Stimulated activated naive CD8-positive, alpha-beta T cell treated with anti-CD3 and anti-CD28 coated beads, Interleukin-15, Interleukin-2, amounts not matched to agents 100 U/mL and 50 U/mL, for 24 hours (primary cell): ENCODE results near the gene CTNNA3.

Experiments
- ATAC-seq: fragments of 150-1000 bp; cut with Tn5 transposase; one replicate; pipeline ENCODE4 v1.10.0; 2021
- DNase-seq: peaks from one replicate; pipeline ENCODE4 v3.0.0; 2021

Gene CTNNA3

DNA sequence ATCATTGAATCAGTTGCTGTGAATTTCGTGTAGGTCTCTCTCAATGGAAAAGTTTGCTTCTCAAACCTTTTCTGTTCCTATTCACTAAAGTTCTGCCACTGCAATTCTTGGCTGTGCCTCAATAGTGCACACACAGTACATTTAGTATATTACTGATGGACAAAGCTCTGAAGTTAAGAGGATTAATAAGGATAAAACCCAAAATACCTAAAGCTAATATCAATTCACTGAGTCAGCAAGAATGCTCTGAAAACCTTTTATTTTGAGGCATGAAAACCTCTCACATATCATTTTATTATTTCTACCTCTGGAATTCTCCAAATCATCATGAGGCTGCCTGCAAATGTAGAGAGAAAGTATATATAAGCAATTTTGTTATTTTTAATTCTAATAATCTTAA, 1403.5 kb downstream of the CTNNA3 start:
- ATAC-seq (no peak), DNase-seq (no peak)

DNA sequence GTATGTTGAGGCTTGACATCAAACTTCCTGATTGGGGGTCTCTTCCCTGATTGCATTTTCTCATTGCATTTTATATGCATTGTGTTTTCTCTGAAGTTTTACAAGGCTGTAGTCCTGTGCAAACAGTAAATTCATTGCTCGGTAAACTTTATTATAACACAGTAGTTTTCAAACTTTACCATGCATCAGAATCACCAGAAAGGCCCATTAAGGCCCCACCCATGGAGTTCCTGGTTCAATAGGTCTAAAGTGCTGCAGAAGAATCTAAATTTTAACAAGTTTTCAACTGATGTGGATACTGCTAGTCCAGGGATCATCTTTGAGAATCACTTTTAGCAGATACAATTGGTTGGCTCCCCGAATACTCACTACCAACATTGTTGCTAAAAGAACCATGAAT, 1404.9 kb downstream of the CTNNA3 start:
- DNase-seq: no peak
- no peak for ATAC-seq

DNA sequence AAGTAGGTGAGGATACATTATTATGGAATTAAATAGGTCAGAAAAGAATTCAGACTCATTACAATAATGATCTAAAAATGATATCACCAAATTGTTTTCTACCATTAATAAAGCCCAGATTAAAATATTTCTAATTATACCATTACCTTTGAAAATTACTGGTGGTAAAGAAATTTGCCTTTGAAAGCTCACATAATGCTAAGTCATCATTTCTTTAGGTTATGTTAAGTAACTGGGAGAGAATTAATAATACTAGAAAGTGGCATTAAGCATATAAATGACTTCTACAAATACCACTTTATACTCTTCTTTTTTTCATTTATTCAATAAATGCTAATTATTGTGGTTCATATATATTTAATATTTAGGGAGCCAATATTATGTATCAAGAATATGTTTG, 1411.4 kb downstream of the CTNNA3 start:
- ATAC-seq (no peak), DNase-seq (no peak)

DNA sequence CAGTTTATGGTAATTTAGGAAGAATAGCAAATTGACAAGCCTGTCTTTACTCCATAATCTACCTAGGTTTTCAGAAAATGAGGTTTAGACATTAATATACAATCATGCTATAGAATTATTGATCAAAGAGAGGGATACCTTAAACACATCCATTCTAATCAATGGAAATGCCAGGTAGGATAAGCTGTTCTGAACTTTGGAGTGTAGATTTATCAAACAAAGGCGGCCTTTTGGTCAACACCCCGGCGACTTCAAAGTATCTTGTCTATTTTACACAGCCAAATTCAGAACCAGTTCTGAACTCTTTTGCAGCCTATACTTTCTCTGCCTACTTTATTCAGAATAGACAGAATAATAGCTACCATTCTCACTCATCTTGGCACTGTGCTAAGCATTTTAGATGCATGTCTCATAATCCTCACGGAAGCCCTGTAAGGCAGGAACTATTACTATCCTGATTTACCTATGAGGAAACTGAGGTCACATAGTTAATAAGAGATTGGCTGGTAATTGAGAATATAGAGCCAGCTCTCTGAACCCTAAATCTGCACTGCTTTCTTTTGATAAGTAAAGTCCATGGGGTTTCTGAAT, 1412.0 kb downstream of the CTNNA3 start:
- no peak for ATAC-seq

DNA sequence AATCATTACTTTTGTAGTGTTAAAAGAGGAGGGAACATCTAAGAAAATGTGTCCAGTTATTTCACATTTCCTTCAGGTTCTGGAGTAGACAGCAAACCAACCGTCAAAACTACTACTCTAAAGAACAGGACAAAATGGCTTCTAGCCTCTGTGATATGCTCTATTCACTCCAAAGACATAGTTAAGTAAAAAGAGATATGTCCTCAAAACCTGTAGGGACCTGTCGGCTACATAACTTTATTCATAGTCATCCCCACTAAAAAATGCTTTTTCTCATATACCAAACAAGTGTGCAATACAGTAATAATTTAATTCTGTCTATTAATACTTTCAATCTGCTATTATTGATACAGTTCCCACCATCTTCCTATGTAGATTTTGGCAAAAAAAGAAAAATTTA, 1412.9 kb downstream of the CTNNA3 start:
- ATAC-seq: no peak
- no peak for DNase-seq

More for the DNA sequence above, 1412.0 kb downstream of the CTNNA3 start:
- no peak for DNase-seq

DNA sequence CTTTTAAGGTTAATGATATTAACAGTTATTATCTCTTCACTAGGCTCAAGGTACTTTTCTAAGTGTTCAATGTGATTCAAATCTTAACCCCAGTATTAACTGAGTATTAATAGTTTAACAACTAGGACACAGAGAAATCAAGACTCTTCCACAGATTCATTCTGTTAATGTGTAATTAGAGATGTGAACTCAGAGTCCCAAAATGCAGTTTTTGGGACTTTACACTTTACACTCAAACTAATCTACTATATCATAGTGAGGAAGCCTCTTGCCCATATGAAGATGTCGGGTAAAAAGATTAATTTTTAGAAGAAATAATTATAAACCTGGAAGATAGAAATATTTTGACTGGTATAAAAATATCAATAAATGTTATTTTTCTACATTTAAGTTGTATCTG, 1414.7 kb downstream of the CTNNA3 start:
- DNase-seq (no peak), ATAC-seq (no peak)

DNA sequence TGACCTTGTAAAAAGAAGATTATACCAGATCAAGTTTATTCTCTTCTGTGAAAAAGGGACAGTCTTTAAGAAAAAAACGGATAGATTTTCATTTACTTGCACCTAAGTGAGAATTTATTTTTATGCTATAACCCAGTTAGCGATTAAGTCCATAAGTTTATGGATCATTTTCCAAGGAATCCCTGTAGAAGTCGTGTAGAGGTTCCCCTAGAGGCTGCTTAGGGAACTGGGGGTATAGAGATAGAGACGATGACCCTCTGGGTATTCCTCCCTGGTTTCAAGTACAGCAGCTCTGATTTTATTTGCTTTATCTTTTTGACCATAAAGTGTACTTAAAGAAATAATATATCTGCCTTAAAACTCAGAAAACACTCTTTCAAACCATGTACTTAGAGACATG, 1418.5 kb downstream of the CTNNA3 start:
- ATAC-seq (no peak), DNase-seq (no peak)

DNA sequence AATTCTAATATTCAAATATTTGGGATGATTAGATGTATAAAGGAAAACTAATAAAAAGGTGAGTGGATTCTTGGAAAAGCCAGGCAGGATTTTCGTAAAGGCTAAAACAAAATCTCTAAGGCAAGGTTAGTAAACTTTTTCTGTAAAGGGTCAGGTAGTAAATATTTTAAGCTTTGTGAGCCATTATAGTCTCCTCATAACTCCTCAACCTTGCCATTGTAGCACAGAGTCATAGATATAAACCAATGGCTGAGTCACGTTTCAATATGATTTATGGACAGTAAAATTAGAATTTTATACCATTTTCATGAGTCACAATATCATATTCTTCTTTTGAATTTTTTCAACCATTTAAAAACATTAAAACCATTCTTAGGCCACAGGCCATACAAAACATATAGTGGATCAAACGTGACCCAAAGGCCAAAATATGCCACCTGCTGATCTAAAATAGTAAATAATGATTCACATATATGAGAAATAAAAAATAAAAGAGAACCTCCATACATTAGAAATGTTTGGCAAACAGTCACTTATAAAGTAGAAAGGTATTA, 1422.0 kb downstream of the CTNNA3 start:
- DNase-seq (no peak), ATAC-seq (no peak)

DNA sequence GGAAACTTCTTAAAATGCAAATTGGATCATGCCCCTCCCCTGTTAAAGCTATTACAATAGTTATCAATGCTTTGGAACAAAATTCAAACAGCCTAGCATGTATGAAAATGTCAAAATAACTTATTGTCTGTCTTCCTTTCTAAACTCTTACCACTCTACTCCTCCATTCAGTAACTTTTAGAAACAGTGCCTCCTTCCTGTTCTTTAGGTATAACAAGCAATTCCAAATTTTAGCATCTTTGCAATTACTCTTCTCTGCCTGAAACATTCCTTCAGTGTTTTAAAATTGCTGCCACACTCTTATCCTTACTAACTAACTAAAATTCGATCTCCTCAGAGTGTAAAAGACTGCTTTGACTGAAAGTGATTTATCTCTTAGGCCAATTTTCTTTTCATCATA, 1430.6 kb downstream of the CTNNA3 start:
- ATAC-seq: no peak
- DNase-seq: no peak

DNA sequence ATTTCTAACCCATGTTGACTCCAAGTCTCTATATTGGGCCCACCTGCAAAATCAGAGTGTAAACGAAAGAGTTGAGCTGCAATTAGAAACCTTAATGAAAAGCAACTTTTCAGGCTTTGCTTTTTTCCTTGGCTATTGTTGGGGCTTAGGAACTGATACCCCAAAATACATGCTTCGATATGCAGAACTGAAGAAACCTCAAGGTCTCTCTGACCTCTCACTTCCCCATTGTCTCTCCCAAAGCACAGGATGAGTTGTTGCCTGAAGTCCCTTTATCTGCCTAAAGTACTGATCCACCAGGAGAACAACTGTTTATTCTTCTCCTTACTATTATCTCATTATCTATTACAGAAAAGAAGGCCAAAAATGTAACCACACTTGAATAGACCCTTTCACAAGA, 1436.2 kb downstream of the CTNNA3 start:
- no peak for DNase-seq

DNA sequence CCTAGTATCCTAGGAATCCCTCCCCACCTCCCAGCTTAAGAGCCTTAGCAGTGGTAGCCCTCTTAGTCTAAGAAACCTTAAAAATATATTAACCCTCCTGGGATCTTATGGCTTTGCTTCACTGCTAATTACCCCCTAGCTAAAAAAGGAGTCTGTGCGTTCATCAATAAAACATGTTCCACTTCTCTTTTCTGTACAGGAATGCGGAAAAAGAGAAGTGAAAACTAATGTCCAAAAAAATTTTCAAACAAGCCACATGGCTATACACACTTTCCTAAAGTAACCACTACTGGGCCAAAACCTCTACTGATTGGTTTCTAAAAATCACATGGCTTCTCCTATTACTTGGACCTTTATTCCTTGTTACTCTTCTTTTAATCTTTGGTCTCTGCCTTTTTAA, 1437.3 kb downstream of the CTNNA3 start:
- DNase-seq: no peak
- no peak for ATAC-seq

More for the DNA sequence above, 1436.2 kb downstream of the CTNNA3 start:
- no peak for ATAC-seq

DNA sequence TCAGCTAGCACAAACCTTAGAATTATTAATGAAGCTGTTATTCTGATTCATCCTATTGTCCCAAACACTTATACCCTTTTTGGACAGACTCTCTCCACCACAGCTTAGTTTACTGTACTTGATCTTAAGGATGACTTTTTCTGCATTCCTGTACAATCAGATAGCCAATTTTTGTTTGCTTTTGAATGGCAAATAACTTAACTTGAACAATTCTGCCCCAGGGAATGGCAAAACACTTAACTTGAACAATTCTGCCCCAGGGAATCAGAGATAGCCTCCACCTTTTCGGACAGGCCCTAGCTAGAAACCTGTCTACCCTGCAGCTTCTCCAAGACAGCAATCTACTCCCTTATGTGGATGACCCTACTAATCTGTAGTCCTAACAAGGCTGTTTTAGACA, 1438.2 kb downstream of the CTNNA3 start:
- ATAC-seq (no peak), DNase-seq (no peak)

DNA sequence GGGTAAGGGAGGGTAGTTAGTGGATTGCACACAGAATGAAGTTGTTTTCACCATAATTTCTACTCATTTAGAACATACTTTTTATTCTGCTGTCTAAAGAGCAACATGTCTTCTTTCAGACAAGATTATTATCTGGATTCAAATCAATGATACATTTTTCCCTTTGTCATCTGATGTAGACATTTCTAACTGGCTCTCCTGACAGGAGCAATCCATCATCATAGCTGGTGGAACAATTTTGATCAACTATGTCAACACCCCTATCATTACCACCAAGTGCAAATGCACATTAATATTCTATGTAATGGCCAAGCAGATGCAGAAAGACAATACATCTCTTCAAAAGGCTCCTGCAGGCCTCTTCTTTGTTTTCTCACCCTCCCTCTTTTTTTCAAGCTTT, 1443.0 kb downstream of the CTNNA3 start:
- ATAC-seq (no peak), DNase-seq (no peak)

DNA sequence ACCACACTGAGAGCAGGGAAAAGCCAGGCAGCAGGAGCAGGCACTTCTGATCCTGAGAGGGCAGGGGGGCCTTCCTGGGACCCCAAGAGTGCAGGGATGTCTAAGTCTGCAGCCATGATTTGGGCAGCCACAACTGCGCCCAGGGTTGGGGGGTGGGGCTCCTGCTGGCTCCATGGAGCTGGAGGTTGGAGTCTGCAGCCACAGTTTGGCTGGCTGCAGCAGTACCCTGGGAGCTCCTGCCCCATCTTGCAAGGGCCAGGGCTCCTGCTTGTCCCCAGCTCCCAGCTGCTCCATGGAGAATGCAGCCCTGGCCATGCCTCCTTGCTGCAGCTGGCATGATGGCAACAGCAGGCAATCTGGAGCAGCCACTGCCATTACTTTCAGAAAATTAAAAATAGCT, 1449.8 kb downstream of the CTNNA3 start:
- DNase-seq: no peak
- ATAC-seq: no peak

DNA sequence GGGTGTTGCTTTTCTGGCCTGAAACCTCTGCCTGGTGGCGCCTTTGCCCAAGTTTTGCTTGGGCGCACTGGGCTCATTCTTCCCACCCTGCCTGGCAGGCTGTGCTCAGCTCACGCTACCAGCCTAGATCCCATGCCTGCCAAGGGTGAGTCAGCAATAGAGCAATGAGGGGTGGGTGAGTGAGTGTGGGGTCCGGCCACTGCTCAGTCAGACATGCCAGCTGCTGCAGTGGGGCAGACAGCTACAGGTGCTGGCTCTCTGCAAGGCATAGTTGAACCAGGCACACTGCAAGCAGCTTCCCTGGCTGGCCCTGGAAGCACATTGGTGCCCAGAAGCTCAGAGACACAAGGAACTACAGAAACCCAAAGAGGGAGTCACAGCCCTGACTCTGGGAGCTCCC, 1451.0 kb downstream of the CTNNA3 start:
- ATAC-seq (no peak), DNase-seq (no peak)

DNA sequence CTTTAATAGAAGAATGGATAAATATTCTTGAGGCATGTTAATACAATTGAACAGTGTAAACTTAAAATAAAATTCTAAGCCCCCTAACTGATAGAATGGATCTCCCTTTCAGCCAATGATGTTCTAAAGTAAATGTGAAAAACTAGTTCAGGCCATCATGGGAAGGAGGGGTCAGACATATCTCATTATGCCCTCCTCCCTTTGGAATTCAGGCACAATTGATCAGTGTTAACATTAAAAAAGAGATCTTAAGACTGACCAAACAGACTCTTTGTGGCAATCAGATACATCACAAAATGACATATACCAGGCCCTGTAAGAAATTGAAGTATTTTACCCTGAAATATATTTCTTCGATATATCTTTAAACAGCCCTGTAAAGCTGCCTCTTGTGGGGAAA, 1453.1 kb downstream of the CTNNA3 start:
- DNase-seq (no peak), ATAC-seq (no peak)

DNA sequence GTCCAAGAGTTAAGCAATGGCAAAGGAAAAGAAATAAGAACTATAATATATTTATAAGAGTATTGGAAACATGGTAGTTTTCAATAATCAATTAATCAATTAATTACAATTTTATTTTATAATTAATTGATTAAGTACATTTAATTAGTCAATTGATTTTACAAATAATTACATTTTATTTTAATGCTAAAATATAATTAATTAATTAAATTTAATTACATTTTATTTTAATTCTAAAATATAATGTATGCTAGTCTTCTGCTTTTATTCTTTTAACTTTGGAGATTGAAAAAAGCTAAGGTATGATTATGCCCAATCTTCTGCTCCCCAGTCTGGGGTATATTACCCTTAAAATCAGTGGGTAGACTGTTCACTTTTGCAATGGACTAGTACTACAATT, 1456.9 kb downstream of the CTNNA3 start:
- ATAC-seq (no peak), DNase-seq (no peak)

DNA sequence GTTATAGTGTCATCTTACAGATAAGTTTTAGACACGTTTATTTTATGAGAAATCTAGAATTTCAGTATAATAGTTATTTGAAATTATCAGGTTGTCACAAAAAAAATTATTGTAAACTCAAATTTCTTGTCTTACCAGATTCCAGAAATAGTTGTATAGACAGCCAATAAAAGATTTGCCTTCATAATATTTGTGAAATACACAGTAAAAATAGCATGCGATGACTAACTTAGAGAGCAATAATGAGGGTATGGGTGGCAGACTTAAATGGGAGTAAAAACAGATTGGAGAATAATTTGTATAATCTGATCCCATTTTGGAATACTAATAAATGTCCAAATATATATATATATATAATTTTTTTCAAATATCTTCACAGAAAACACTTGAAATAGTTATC, 1457.7 kb downstream of the CTNNA3 start:
- DNase-seq (no peak), ATAC-seq (no peak)

DNA sequence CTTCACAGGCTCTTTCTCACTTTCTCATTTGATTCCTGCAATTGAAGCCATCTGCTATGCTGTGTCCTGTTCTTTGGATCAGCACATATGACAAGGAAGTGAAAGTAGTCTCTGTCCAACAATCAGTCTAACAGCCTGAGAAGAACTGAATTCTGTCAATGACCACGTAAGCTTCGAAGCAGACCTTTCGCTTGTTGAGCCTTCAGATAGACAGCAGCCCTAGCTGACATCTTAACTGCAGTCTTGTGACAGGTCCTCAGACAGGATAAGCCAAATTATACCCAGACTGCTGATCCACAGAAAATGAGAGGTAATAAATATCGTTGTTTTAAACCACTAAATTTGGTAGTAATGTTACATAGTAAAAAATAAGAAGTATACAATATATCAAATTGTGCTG, 1461.1 kb downstream of the CTNNA3 start:
- ATAC-seq (no peak), DNase-seq (no peak)

DNA sequence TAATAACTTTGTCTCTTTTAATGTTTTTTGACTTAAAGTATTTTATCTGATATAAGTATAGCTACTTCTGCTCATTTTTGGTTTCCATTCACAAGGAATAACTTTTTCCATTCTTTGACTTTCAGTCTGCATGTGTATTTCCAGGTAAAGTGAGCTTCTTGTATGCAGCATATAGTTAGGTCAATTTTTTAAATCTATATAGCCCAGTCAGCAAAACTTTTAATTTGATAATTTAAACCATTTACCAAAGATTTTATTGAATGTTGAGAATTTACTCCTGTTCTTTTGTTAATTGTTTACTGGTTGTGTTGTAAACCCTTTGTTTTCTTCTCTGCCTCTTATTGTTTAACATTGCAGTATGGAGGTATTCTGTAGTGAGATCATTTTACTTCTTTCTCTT, 1467.1 kb downstream of the CTNNA3 start:
- no peak for DNase-seq
- ATAC-seq: no peak

DNA sequence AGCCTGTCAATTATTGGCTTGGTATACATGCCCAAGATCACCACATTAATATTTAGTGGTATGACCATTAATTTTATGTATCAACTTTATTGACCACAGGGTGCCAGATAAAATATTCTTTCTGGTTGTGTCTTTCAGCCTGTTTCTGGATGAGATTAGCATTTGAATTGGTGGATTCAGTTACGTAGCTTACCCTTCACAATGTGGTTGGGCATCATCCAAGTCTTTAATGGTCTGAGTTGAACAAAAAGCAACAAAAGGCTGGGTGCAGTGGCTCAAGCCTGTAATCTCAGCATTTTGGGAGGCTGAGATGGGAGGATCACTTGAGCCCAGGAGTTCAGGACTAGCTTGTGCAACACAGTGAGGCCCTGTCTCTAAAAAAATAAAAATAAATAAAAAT, 1472.3 kb downstream of the CTNNA3 start:
- ATAC-seq (no peak), DNase-seq (no peak)

DNA sequence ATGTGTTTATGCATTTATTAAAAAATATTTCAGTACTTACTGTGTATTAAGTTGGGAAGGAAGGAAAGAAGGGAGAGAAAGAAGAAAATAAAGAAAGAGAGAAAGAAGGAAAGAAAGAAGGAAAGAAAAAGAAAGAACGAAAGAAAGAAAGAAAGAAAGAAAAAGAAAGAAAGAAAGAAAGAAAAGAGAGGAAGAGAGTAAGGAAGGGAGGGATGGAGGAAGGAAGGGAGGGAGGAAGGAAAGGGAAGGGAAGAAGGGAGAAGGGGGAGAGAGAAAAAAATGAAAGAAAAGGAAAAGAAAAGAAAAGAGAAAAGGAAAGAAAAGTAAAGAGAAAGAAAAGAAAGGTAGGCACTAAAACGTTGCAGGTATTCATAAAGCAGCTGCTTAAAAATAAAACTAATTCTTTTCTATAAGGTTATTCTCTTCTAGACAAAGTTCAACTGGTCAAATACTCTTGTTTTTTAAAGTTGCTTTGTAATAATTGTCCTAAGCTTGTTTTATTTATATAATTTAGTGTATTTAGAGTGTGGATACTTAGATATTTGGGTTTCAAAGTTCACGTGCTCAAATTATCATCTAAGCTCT, 1473.4 kb downstream of the CTNNA3 start:
- DNase-seq (no peak), ATAC-seq (no peak)

DNA sequence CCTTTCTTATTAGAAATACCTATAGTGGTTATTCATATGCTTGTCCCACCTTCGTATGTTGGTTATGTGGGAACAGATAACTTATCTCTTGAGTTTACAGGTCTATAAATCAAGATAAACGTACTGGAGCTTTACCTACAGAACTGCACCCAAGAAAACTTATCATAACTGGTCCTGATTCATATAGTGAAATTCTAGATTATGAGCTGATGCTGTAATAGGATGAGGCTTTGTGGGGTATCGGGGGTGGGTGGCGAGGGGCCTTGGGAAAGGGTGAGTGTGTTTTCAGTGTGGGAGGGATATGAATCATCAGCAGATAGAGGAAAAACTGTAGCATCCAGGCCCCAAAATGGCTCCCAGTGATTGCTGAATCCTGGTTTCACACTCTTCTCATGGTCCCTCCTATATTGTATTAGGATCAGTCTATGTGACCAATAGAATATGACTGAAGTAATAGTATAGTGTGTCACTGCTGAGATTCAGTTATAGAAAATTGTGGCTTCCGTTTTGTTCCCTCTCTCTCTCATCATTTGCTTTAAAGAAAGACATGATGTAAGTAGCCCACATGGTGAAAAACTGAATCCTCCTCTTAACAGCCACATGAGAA, 1476.9 kb downstream of the CTNNA3 start:
- DNase-seq: peak; percentile 7
- ATAC-seq: peak; percentile 43

DNA sequence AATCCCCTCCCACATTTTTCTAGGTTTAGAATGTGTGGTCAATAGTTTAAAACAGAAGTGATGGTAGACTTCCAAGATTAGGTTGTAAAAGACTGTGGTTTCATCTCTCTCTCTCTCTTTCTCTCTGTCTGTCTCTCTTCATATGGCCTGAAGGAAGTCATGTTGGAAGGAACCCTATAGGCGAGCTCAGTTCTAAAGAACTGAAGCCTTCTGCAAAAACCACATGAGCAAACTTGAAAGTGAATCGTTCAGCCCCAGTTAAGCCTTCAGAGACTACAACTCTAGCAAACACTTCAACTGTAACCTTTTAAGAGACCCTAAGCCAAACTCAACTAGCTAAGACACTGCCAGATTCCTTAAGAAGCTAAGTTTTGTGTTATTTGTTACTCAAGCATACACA, 1477.7 kb downstream of the CTNNA3 start:
- ATAC-seq: no peak

More for the DNA sequence above, 1477.7 kb downstream of the CTNNA3 start:
- DNase-seq: no peak
